SKM-1 treated with dmso at 0.1 percent for 144 hours (cell line): Measurements from ENCODE around the gene CISD2.
"Not testable (repeated sequence)": the region's sequence is repeated elsewhere in the genome, so short reads cannot be mapped to it uniquely, and the experiment has no call there.

Experiments
- DNase-seq: peaks from one replicate; lab custom pipeline; 2025; ENCODE audit not compliant: unreplicated experiment; lab: John Stamatoyannopoulos, UW

The CISD2 gene, protein sequence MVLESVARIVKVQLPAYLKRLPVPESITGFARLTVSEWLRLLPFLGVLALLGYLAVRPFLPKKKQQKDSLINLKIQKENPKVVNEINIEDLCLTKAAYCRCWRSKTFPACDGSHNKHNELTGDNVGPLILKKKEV

DNA sequence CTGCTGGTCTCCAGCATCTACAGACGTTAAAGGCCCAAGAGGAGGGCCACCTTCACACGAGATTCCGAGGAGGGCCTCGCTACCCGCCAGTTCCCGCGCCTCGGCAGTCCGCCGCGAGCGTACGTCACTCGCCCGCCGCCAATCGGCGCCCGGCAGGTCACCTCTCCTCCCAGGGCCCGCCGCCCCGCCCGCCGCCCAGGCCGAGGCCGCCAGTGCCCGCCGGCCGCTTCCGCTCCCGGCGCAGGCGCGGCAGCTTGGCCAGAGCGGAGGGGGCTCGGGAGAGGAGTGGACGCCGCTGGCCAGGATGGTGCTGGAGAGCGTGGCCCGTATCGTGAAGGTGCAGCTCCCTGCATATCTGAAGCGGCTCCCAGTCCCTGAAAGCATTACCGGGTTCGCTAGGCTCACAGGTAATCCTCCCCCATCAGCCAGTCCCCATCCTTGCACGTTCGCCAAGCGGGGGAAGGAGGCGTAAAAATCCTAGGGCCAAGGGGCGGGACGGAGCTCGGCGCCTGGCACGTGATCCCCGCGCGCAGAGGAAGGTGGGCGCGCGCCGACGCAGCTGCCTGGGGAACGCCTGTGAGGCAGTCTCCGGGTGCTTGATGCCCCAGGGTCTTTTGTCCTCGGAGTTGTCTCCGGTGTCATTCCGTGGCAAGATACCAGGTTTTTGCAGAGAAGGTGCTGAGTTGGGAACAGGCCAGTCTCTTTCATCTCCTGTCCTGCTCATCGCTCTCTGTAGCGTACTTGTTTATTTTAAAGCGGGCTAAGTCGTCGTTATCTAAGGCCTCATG, at the start of gene CISD2:
Gene CISD2, plus strand, starts transcription at position 212 of the 788 bp plus-strand sequence. Its CDS starts 93 bp downstream, at position 305.
- DNase-seq, result peak; percentile 87

DNA sequence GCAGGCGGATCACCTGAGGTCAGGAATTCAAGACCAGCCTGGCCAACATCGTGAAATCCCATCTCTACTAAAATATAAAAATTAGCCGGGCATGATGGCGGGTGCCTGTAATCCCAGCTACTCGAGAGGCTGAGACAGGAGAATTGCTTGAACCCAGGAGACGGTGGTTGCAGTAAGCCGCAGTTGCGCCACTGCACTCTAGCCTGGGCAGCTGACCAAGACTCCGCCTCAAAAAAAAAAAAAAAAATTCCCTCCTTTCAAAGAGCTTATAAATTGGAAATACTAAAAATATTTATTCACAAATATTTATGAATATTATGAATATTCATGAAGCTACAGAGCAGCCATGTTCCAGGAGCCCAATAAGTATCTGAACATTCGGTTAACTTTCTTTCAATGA, 49.7 kb upstream of the CISD2 start:
- DNase-seq, result not testable (repeated sequence)

DNA sequence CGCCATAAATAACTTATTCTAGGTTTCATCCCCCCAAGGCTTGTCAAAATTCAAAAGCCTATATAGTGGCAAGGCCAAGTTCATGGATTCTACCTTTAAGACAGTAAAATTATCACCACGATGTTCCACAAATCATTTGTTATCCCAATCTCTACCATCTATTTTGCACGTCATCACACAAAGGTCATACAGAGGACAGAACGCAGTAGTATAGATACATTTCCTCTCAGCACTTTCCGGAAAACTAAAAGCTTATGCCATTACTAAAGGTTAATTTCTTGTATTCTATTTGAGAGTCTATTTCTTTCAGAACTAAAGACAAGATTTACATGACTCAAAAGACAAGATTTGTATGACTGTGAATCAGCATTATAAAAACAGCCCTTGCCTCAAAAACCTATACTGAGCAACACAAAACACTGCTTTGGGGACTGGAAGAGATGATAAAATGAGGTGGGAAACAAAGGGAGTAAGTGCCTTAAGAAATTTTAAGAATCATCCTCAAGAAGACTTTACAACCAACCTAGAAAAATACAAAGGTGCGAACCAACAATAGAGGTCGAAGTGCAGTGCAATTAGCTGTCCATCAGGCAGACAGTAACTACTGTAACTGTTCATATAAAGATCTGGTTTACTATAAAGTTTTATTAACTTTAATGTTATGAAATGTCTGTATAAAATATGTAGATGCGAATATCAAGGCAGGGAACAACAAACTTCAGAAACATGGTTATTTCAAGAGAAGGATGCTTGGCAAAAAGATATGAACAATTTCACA, 49.0 kb upstream of the CISD2 start:
- no peak for DNase-seq

DNA sequence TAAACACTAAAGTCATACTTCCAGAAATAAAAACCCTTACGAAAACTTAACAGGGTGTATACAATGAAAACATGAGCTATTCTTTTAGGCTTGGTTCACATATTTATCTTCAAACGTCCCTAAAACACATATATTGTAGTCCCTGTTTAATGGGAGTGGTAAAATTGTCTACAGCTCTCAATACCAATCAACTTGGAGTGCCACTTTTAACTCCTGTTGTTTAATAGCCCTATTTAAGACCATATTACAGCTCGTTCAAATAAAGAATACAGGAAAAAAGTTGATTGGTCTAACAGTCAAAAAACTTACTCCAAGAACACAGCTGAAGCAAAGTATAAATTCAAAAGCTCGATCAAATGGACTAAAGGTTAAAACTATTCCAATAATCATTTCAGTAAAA, 45.3 kb upstream of the CISD2 start:
- DNase-seq, result no peak

DNA sequence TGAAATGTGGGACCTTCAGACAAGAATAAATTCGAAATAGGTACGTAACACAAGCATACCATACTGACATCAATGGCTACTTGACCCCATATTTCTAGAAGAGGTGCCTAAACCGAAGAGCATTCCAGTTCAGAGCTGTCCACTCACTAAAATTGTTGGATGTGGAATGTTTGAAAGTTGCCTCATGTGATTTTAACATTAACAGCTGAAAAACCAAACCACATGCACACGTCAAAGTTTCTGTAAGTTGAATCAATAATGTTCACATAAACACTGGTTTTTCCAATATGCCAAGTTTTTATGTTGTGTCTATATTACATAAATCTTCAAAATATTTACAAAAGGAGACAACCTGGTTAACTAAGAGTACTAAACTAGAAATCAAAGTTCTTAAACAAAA, 44.9 kb upstream of the CISD2 start:
- no peak for DNase-seq

DNA sequence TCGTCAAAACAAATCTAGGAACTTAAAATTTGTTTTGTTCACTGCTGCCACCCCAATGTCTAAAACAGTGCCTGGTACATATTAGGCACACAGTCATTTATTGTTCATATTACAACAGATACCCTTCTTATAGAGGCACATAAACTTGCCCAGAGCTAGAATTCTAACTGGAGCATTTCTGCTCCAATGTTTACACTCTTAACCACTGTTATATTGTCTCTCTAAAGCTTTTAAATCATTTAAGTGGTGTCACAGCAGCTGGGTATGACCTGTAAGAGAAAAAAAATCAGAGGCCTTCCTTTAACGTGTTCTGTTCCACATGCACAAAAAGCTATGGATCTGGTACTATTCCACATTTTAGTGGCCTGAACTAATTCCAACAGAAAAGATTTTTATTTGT, 44.4 kb upstream of the CISD2 start:
- no peak for DNase-seq

DNA sequence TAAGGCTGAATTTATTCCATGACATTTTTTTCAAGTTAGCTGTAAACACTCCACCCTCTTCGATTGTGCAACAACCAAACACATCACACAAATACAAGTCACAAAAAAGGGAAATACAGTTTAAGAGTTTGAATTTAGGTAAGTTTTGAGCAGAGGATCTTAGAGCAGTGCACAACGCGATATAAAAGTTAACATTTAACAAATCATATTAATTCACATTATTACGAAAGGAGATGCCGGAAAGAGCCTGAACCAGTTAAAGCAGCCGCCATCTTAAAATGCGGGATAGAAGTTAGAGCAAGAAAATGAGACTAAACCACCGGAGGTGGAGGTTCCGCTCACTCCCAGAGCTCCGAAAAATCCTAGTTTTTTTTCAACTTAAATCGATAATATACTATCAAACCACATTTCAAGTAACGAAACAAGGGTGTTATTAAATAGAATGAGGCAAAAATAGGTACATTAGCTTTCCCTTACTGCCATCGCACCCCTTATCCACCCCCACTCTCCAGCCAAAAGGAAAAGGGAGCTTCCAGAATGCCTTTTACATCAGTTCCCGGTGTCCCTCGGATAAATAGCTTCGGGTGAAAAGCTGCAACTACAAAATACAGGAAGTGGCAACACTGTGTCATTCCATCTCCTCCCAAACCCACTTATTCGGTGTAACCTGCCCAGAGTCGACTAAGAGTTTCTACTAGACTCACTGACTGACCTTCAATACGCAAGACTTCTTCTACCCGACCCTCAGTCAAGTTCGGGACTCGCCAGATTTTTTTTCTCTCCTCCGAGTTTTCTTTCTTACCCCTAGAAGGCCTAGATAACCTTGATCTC, 43.3 kb upstream of the CISD2 start:
- DNase-seq, result peak; percentile 56

DNA sequence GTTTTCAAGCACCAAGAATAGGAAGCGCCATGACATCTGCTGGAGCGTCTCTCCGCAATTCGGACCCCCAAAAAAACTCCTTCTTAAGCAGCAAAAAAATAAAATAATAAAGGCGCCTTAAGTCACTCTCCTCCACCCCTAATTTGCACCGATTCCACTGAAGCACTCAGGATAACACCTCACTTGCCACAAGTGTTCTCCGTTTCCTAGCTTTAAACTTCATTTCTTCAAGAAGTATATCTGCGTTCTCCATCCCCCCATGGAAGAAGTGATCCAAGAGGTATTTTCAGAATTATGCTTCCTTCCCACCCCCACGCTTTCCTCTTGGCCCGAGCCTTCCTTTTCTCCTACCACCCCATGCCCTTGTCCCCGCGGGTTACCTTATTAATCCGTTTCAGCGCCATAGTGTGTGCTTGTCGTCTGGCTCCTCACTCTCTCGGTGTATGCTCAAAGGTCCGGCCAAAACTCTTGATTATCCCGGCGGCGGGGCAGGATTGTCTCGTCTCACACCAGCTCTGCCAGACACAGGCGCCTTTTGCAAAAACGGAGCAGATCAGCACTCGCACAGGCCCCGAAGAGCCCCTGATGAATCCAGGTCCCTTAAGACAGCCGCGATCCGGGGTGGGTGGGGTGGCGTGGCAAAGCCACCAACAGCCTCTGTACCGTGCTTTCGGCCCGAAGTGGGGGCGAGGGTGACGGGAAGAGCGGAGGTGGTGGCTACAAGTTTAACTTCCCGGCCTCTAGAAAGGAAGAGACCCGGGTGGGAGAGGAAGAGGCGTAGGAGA, 42.5 kb upstream of the CISD2 start:
- no peak for DNase-seq

DNA sequence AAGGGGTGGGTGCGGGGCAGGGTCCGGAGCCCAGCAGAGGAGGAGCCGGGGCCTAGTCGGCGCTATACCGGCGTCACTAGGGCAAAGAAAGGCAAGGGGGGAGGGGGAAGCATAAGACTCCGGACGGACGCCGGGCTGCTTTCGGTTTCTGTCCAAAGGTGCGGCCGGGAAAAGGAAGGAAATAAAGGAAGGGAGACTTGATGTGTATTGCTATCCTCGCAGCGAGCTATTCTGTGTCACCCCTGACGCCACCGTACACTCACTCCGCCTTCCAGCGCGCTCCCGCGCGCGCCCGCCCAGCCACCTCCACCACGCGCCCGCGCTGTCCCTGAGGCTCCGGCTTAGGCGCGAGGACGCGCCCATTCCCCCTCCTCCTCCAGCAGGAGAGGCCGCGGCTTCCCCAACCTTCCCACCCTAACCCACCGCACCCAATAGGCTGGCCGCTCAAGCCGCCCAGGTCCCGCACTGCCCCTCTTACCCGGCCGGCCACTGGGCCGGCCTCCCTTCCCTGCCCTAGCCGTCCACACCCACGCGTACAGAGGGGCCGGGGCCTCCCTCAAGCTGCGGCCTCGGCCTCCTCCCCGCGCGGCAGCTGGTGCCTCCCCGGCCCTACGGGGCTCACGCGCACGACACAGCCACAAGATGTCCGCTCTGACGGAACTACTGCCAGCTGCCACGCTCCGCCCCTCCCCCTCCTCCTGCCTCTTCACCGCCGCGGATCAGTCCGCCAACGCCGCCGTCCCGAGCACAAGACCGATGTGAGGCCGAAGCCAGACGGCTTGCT, 41.7 kb upstream of the CISD2 start, which contains the start of gene UBE2D3:
Gene UBE2D3, minus strand, starts transcription at position 662 of the 784 bp plus-strand sequence. CDS start 1,043 bp downstream, outside the sequence.
- DNase-seq, result peak; percentile 93

DNA sequence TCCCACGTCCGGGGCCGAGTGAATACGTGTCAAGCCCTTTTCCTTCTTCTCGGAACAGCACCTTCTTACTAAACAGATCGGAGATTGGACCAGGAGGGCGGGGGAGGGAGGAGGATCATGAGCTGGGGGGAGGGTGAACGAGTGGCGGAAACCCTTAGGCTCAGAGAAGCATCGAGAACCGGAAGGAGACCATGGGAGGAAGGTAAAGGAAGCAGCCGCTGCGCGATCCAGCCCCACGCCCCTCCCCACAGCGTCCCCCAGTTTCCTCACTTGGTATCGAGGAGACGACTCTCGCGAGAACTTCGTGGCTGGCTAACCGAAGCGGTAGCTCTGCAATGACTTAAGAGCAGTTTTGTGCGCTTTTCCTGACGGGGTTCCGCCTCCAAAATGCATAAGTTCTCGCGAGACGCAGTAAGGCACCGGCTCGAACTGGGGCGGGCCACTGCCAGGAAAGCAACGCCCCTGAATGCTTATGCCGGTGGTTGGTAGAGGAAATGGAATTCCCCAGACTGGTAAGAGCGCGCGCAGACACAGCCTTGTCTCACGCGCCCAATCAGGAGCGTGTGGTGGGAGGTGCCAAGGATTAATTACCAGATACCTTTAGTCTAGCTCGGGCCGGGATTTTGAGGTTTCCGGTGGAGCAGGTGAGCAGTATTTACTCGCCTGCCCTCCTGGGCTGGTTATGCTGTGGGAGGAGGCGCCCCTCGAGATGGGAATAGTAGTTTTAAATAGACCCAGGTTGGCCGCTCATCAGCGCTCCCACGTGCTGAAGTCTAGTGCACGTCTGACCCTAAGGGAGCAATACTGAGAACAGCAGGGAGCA, 40.9 kb upstream of the CISD2 start:
- peak; percentile 99 for DNase-seq

DNA sequence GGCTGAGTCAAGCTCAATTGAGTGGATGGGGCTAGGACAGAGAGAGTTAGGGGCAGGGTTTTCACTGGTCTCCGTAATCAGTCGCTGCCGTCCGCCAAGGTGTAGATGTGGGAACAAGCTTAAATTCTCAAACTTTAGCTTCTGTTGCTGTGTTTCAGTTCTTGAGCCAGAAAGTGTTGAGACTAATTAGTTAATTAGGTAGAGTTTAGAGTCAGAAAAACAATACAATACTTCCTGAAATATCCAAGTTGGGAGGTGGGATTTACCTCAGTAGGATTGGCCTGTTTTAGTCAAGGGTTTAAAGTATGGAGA, 40.3 kb upstream of the CISD2 start:
- no peak for DNase-seq

DNA sequence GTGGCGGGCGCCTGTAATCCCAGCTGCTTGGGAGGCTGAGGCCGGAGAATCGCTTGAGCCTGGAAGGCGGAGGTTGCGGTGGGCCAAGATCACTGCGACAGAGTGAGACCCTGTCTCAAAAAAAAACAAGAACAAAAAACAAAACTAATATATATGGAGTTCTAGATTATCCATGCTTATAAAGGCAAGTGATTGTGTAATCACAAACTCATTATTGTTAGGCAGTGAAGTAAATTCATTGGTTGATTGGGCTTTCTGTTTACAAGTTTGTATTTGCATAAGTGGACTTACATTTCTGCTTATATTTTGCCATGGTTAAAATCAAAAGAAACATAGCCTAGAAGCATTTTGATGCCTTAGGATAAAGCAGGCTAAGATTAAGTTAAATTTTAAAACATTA, 39.0 kb upstream of the CISD2 start:
- DNase-seq, result no peak

DNA sequence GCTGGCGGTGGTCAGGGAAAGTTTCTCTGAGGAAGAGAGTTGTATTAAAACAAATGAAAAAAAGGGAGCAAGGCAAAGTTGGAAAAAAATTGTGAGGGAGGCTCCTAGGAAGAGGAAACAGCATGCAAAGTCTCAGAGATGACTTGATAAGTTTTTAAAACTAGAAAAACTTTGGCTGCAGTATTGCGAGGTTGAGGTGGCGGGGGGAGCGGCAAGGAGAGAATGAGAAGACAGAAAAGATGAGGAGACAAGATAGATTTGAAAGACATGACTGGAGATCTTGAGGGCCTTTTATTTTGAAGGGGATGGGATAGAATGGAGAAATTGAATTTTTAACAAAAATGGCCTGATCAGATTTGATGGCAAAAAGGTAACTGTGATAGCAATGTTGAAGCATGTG, 36.7 kb upstream of the CISD2 start:
- no peak for DNase-seq

DNA sequence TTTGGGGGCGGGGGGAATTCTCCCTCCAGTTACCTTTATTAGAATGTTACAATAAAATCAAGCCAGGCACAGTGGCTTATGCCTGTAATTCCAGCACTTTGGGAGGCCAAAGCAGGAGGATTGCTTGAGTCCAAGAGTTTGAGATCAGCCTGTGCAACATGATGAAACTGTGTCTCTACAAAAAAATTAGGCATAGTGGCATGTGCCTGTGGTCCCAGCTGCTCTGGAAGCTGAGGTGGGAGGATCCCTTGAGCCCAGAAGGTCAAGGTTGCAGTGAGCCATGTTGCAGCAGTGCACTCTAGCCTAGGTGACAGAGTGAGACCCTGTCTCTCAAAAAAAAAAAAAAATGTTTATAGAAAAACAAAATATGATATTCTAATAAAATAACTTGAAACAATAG, 36.1 kb upstream of the CISD2 start:
- DNase-seq, result no peak

DNA sequence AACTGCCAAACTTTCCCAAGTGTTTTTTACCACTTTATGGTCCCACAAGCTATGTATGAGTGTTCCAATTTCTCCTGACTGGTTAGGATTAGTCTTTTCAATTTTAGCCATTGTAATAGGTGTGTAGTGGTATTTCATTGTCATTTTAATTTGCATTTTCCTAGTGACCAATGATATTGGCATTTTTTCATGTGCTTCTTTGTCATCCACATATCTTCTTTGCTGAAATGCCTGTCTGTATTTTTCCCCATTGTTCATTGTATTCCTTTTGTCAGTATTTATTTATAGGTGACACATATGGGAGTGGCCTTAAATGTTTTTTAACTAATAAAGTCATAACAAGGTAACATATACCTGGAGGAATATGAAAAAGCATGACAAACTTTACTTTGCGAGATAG, 32.2 kb upstream of the CISD2 start:
- DNase-seq, result no peak

DNA sequence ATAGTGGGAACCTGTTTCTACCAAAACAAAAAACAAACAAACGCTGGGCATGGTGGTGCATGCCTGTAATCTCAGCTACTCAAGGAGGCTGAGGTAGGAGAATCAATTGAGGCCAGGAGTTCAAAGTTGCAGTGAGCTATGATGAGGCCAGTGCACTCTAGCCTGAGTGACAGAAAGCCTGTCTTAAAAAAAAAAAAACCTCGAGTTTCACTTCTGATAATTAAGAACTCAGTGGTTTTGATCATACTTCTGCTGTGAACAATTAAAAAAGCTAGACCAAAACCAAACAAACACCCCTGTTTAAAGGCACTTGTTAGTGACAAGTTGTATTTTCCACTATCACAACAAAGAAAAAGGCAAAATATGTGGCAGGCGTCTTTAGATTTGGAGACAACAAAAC, 26.4 kb upstream of the CISD2 start:
- no peak for DNase-seq

DNA sequence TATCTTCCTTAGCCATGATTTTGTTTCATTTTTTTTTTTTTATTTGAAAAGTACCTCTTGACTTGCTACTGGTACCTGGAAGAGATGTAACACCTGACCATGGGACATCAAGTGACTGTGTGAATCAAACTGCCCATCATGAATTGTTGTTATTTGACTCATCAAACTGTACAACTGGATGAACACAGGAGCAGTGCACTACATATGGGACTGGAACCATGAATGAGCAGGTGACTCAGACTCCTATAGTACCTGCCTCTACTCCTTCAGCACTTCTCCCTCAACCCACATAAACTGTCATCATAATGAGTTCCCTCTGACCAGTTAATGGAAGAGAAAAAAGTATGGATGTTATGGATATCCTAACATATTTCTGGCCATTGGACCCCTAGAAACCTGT, 25.5 kb upstream of the CISD2 start:
- no peak for DNase-seq

DNA sequence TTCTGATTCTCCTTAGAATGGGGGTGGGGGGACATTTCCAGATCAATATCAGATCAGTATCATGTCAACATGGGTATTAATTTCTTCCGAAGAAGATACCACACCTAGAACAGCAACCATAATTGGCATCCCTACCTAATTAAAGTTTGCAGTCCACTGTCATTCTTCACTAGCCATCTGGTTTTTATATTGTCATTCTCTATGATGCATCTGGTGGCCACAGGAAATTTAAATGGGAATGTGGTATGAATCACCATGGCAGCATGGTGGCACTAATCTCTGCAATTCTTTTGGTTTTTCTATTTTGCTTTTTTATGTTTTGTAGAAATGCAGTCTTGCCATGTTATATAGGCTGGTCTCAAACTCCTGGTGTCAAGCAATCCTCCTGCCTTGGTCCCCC, 24.9 kb upstream of the CISD2 start:
- DNase-seq, result no peak

DNA sequence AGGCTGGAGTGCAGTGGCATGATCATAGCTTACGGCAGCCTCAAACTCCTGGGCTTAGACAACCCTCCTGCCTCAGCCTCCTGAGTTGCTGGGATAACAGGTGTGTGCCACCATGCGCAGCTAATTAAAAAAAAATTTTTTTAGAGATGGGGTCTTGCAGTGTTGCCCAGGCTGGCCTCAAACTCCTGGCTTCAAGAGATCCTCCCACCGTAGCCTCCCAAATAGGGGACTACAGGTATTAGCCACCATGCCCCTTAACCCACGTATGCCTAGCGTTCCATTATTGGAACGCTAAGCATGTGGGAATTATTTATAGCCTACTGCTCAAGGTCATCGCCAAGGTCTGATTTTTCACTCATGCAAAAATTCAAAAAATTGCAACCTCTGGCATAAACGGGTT, 21.1 kb upstream of the CISD2 start:
- DNase-seq, result no peak
